Activated effector memory CD4-positive, alpha-beta T cell treated with Interleukin-2 at 50 U/mL for 16 hours (primary cell): ENCODE data around the gene SLIT3.

Experiments used
- DNase-seq: peaks from one replicate; pipeline ENCODE4 v3.0.0-alpha.2; 2020

SLIT3 gene

GRCh38 chr5:169015991-169016390 is 284.9 kb downstream of the SLIT3 start:
- DNase-seq, result no peak

- no peak for DNase-seq
Measured at GRCh38 chr5:169013846-169014245, 287.1 kb downstream of the SLIT3 start.

- DNase-seq, result no peak
Measured at GRCh38 chr5:169013208-169013728, 287.7 kb downstream of the SLIT3 start.

GRCh38 chr5:169012450-169012849 is 288.5 kb downstream of the SLIT3 start:
- DNase-seq, result no peak

GRCh38 chr5:169011451-169011850 is 289.5 kb downstream of the SLIT3 start:
- no peak for DNase-seq

- DNase-seq, result no peak
Measured at GRCh38 chr5:169011009-169011408, 289.9 kb downstream of the SLIT3 start.

GRCh38 chr5:169009123-169009522 is 291.8 kb downstream of the SLIT3 start:
- no peak for DNase-seq

GRCh38 chr5:169006842-169007790 is 293.8 kb downstream of the SLIT3 start:
- no peak for DNase-seq

- no peak for DNase-seq
Measured at GRCh38 chr5:169004551-169004950, 296.4 kb downstream of the SLIT3 start.

- no peak for DNase-seq
Measured at GRCh38 chr5:169003721-169004541, 297.0 kb downstream of the SLIT3 start.

GRCh38 chr5:169002953-169003555 is 297.9 kb downstream of the SLIT3 start:
- DNase-seq, result no peak

GRCh38 chr5:169001394-169001793 is 299.5 kb downstream of the SLIT3 start:
- DNase-seq, result no peak

- no peak for DNase-seq
Measured at GRCh38 chr5:168995024-168995423, 305.9 kb downstream of the SLIT3 start.

GRCh38 chr5:168992687-168993086 is 308.3 kb downstream of the SLIT3 start:
- no peak for DNase-seq

- no peak for DNase-seq
Measured at GRCh38 chr5:168992016-168992415, 308.9 kb downstream of the SLIT3 start.

- DNase-seq, result no peak
Measured at GRCh38 chr5:168991311-168991710, 309.6 kb downstream of the SLIT3 start.

- DNase-seq, result no peak
Measured at GRCh38 chr5:168990679-168991078, 310.3 kb downstream of the SLIT3 start.

GRCh38 chr5:168989731-168990505 is 311.0 kb downstream of the SLIT3 start:
- no peak for DNase-seq

GRCh38 chr5:168988699-168989098 is 312.2 kb downstream of the SLIT3 start:
- no peak for DNase-seq

- peak; percentile 10 for DNase-seq
Measured at GRCh38 chr5:168987543-168988300, 313.2 kb downstream of the SLIT3 start.

GRCh38 chr5:168985454-168985853 is 315.5 kb downstream of the SLIT3 start:
- DNase-seq, result no peak
